GM18508 (cell line): Measurements from ENCODE around the gene FAM162B.
A peak's percentile ranks its signal among the peaks of the same experiment; 100 is the strongest.
"Not testable (repeated sequence)": the region's sequence is repeated elsewhere in the genome, so short reads cannot be mapped to it uniquely, and the experiment has no call there.

ENCODE experiments used
- ATAC-seq: cut with Tn5 transposase; IDR thresholded peaks from one replicate; pipeline ENCODE4 v1.9.1; 2021; ENCODE audit warnings: moderate number of reproducible peaks; ENCODE audit not compliant: insufficient read depth, unreplicated experiment

FAM162B gene

DNA sequence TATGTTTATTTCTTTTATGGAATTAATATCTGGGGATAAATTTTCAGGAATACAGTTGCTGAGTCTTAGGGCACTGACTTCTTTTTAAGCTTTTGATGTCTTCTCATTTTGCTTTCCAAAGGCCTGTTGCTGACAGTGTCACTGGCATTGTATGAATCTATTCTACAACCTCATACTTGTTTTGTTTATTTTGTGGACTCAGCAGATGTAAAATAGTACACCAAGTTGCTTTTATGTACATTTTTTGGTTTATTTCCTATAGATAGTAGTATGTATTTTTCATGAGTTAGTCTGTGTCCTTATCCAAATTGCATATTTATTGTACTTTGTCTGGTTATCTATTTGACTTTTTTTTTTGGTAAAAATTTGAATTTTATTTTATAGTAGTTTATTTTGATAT lies 35.0 kb downstream of the FAM162B start:
- no peak for ATAC-seq

DNA sequence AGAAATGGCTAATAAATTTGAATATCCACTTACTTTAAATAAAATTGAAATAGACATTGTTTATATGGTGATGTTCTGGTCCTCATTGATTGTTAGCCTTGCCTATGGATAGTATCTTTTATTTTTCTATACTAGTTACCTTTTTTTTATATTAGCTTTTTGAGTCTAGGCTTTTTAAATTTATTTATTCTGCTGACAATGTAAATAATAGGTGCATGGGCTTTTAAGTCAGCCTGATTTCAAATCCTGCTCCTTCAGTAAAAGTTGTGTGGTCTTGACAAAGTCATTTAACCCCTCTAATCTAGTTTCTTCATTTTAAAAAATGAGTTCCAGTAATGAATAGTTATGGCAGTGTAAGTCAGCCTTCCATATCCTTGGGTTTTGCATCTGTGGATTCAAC lies 38.6 kb downstream of the FAM162B start:
- ATAC-seq: no peak

DNA sequence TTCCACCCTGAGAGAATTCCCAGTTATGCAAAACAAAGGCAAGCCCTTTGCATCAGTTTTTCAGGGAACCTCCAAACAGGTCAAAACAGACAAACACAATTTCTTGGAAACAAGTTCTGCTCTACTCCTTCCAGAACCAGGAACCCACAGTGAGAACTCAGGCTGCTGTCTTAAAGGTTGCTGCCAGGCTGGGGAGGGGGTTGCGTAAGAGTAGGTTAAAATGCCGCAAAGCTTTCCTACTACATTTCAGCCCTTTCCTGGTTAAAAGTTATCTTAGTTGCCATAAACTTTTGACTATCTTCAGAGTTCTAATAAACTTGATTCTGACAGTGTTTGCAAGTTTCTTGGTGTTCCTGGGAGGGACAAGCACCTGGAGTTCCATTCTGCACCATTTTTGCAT lies 50.8 kb downstream of the FAM162B start:
- no peak for ATAC-seq

- ATAC-seq: peak; percentile 47
Observed at GRCh38 chr6:116714296-116714695, 51.2 kb downstream of the FAM162B start.

DNA sequence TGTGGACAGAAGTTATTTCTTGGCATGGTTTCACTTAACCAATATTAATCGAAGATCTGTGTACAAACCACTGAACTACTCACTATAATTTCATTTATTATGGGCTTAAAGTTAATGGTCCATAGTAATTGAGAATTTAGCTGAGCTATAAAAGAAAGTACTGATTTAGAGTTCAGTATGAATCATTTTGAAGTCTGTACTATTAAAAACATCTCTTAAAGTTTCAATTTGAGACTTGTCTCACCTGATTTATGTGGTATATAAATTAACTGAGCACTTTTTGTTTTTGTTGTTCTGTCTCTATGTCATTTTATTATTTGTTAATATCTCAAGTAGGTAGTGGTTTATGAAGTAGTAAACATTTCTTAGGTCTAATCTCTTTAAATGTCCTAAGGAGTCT lies 59.6 kb downstream of the FAM162B start:
- ATAC-seq: no peak

- ATAC-seq: not testable (repeated sequence)
Observed at GRCh38 chr6:116703888-116704287, 61.6 kb downstream of the FAM162B start.
